ENCODE measurements around the gene TRIOBP.

DNA sequence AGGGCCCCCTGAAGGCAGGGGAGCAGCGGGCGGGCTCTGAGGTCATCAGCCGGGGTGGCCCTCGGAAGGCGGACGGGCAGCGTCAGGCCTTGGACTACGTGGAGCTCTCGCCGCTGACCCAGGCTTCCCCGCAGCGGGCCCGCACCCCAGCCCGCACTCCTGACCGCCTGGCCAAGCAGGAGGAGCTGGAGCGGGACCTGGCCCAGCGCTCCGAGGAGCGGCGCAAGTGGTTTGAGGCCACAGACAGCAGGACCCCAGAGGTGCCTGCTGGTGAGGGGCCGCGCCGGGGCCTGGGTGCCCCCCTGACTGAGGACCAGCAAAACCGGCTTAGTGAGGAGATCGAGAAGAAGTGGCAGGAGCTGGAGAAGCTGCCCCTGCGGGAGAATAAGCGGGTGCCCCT, 60.8 kb downstream of the TRIOBP start:
- TF ChIP-seq CTCF (optimal IDR thresholded peaks at IDR 0.05 in 1 of 3, IDR thresholded peaks at IDR 0.05 in 1 of 3, conservative IDR thresholded peaks at IDR 0.05 in 1 of 3; ENCODE audit: extremely low read depth in 1 of 3, insufficient read depth in 2 of 3, low read length in 3 of 3) (no peak), EZH2 (IDR thresholded peaks at IDR 0.05; ENCODE audit: low read length) (no peak)
